ENCODE data around the gene TEAD3. TPM values are rescaled to one million over a fixed set of nuclear protein-coding genes. Genes with fewer than 3 reads are reported as not detected.

The TEAD3 gene
- total and polyA plus RNA-seq, 2 of the 4 experiments (the other 2 are of a cell fraction), result 5.2 to 28.0 TPM

DNA sequence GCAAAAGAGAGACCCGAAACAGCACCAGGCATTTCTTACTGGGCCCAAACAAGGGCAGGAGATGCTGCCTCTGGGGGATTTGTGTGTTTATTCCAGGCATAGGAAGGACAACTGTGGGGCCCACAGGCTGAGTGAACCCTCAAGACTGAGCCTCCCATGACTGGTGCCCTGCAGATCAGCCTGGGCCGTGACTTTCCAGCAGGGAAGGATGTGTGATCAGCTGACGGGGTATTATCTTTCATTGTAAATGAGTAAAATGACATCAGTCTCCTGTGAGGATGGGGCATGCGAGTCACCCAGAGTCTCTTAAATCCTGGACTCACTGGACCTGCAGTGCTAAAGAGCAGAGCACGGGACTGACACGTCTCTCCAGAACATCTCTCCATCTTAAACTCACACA, 3.9 kb upstream of the TEAD3 start:
- peaks cover 17% of the 10 kb centered on the region for H3K9me1 ChIP-seq (ENCODE audit: insufficient read depth, low read length)
- H3K27me3 ChIP-seq (ENCODE audit: control insufficient read depth, insufficient read depth, low read length), result peaks cover 7% of the 10 kb centered on the region; the same call in 1 of the 2 replicates
- no peak overlapping the region for H3K4me3 ChIP-seq (ENCODE audit: insufficient read depth, low read depth, low read length)
- H4K91ac ChIP-seq (ENCODE audit: insufficient read depth, low read depth, low read length), result no peak overlapping the region
- no peak overlapping the region for H3K9ac ChIP-seq (ENCODE audit: low read depth, low read length)
- no peaks in the 10 kb centered on the region for H3K9me3 ChIP-seq (ENCODE audit: control insufficient read depth, insufficient read depth, low read length)
- WGBS, 2 experiments (ENCODE audit: extremely low coverage in 2 of 2, insufficient read length in 1 of 2), result 82% methylated on average over 3 of the region's 6 CpGs; no CpG with 5 or more reads in 1 of the 2 experiments
- H2BK20ac ChIP-seq (ENCODE audit: low read depth, low read length), result no peak overlapping the region
- ATAC-seq (ENCODE audit: low read depth), result no peak
- no peak overlapping the region for H3K56ac ChIP-seq (ENCODE audit: extremely low read depth, insufficient read depth, low read length)
- no peak overlapping the region for H3K4me2 ChIP-seq (ENCODE audit: low read depth, low read length)
- in situ Hi-C loops (cut with MboI; ENCODE audit: low sequenced_read_pairs), result no loop called here
- peak overlapping the region; percentile 40 for H2AK9ac ChIP-seq (replicated peaks; ENCODE audit: low read depth, low read length, poor library complexity)
- H2AFZ ChIP-seq (replicated peaks; ENCODE audit: low read length, poor library complexity), result peak overlapping the region; percentile 44
- ChIA-PET POLR2A (ENCODE audit: unreplicated experiment) (no interaction called here), CTCF (interaction anchor here (1.0 kb wide), 1 partner anchor 27 kb away, joined by 3 read pairs; no protein-coding TSS in a partner anchor)
- no peak overlapping the region for H2AK5ac ChIP-seq (ENCODE audit: low read depth, low read length)
- H3K36me3 ChIP-seq (ENCODE audit: control insufficient read depth, insufficient read depth, low read length), result no peaks in the 10 kb centered on the region
- H3K27ac ChIP-seq (ENCODE audit: insufficient read depth, low read length), result no peak overlapping the region
- no TSS peak for BruUV-seq (replicated peaks)
- H4K8ac ChIP-seq (ENCODE audit: low read depth in 2 of 2, low read length in 2 of 2), result peak overlapping the region in 1 of 2 experiments; percentile 30; a peak in 1 of 4 replicates
- H3K23ac ChIP-seq (ENCODE audit: low read depth, low read length), result peak overlapping the region; percentile 23
- no peak overlapping the region for H3K18ac ChIP-seq (ENCODE audit: low read depth, low read length)
- H3K4ac ChIP-seq (ENCODE audit: low read depth, low read length), result peak overlapping the region; percentile 13; the same call in 1 of the 2 replicates
- intact Hi-C loops (cut with micrococcal nuclease), result no loop called here
- dilution Hi-C loops (cut with HindIII; ENCODE audit: low sequenced_read_pairs, unreplicated experiment), result no loop called here
- H3K14ac ChIP-seq (replicated peaks; ENCODE audit: low read depth, low read length), result peak overlapping the region; percentile 52; the same call in 1 of the 2 replicates
- peak; percentile 76 for DNase-seq
- TF ChIP-seq NFE2L2 (IDR thresholded peaks at IDR 0.05; ENCODE audit: low read depth, low read length), result no peak
- peak; percentile 64 for TF ChIP-seq USF2 (IDR thresholded peaks at IDR 0.05; ENCODE audit: low read depth, low read length)
- no peak for TF ChIP-seq ELK1 (IDR thresholded peaks at IDR 0.05; ENCODE audit: borderline replicate concordance, low read depth, low read length)
- TF ChIP-seq BHLHE40 (IDR thresholded peaks at IDR 0.05; ENCODE audit: low read depth, low read length), result peak; percentile 20; the same call in 1 of the 2 replicates
- TF ChIP-seq RCOR1 (IDR thresholded peaks at IDR 0.05; ENCODE audit: insufficient replicate concordance, low read length), result no peak
- TF ChIP-seq CEBPB (IDR thresholded peaks at IDR 0.05; ENCODE audit: low read depth, low read length), result no peak
- peaks cover 9% of the 10 kb centered on the region for H3K4me1 ChIP-seq (ENCODE audit: control insufficient read depth, insufficient read depth, low read length)
- peaks cover 0 to 19% of the 10 kb centered on the region in 2 experiments; a peak in 2 of 4 replicates for H3K79me1 ChIP-seq (ENCODE audit: low read depth in 1 of 2, low read length in 2 of 2)
- no peak overlapping the region for H4K5ac ChIP-seq (ENCODE audit: low read depth, low read length)
- H2BK5ac ChIP-seq (ENCODE audit: low read depth, low read length, poor library complexity, severe bottlenecking), result no peak overlapping the region
- no peak overlapping the region for H2BK120ac ChIP-seq (ENCODE audit: low read depth, low read length)
- no peak overlapping the region for H2BK15ac ChIP-seq (ENCODE audit: low read depth, low read length)
- H4K20me1 ChIP-seq (ENCODE audit: insufficient read depth, low read length), result peaks cover 4% of the 10 kb centered on the region; the same call in 1 of the 2 replicates
